Measurements from ENCODE around the gene ABHD14A. TPM values are rescaled to one million over a fixed set of nuclear protein-coding genes. Genes with fewer than 3 reads are reported as not detected.
A peak's percentile ranks its signal among the peaks of the same experiment; 100 is the strongest.

Gene ABHD14A
- total RNA-seq, 1 donor from 2014 or later = 6.7 TPM

DNA sequence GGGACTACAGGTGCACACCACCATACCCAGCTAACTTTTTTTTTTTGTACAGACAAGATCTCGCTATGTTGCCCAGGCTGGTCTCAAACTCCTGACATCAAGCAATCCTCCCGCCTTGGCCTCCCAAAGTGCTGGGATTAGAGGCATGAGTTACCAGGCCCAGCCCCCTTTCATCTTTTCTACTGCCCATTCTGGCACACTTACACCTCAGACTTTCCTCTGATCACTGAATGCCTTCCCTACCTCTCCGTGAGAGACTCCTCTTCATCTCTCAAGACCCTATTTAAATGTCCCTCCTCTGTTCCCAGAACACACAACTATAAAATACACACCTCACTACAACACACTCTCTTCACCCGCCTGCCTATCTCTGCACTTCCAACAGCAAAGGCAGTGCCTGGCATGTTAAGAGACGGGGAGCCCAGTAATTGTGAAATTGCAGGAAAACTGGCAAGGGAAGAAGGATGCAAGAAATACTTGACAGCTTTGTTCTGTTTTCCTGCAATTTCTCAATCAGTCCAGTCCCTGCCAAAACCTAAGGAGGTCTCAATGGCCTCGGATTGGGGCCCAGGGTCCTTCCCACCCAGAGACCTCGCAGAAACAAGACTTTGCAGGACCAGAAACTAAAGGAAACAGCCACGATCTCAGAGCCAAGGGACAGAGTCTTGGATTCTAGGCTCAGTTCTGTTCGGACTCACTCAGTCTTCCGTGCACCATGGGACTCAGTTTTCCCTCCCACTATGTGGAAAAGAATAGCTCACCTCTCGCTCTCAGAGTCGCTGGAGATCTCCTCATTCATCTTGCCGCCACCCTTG is 34.0 kb upstream of the ABHD14A start:
- no peak for DNase-seq (ENCODE audit: low read depth, low spot score)

DNA sequence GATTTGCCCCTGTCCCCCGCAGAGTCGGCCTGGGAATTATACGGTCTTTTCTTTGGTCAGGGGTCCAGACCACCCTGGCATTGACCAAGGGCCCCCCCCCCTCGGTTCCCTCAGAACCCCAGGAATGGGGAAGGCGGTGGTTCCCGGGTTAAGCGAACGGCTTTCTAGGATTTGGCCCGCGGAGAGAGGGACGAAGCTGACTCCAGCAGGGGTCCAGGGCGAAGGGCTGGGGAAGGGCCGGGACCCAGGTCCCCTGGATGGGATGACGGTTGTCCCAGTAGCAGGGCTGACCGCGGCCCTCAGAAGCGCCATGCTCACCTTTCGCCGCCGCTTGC is 33.4 kb upstream of the ABHD14A start:
- no peak for DNase-seq (ENCODE audit: low read depth, low spot score)

DNA sequence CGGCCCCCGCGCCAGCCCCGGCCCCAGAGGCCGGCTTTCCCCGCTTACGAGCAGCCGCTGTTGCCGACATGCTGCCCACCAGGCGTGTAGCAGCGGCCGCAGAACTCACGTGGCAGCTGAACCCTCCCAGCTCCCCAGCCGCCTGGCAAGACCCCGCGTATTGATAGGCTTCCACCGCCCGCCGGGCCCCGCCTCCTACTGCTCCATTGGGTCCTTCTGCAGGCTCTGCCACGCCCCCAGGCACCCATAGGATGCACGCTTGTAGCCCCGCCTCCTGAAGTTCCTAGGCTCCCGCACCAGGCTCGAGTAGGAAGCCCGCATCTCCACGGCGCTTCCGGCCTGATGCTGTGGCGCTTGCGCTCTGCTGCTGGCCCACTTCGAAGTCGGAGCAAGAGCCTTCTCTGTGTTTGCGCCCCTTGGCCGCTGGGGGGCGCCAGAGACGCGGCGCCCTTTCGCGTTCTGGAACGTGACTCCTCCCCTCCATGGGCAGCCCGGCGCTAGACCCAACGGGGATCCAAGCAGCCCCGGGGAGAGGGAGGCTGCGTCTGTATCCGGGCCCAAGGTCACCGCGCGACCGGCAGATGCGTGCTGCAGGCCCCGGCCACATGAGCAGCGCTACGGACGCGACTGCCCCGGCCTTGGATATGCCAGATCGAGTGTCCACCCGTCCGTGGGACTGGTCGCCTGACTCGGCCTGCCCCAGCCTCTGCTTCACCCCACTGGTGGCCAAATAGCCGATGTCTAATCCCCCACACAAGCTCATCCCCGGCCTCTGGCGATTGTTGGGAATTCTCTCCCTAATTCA is 32.9 kb upstream of the ABHD14A start, which contains the start of the genes PARP3 and RRP9:
PARP3 (plus strand) TSS at position 566 of the 805 bp plus-strand sequence. CDS start 993 bp downstream, outside the sequence.
RRP9 (minus strand) TSS at position 107 of the 805 bp plus-strand sequence; CDS start at position 70, 37 bp downstream.
- DNase-seq (ENCODE audit: low read depth, low spot score) = peak; percentile 100

DNA sequence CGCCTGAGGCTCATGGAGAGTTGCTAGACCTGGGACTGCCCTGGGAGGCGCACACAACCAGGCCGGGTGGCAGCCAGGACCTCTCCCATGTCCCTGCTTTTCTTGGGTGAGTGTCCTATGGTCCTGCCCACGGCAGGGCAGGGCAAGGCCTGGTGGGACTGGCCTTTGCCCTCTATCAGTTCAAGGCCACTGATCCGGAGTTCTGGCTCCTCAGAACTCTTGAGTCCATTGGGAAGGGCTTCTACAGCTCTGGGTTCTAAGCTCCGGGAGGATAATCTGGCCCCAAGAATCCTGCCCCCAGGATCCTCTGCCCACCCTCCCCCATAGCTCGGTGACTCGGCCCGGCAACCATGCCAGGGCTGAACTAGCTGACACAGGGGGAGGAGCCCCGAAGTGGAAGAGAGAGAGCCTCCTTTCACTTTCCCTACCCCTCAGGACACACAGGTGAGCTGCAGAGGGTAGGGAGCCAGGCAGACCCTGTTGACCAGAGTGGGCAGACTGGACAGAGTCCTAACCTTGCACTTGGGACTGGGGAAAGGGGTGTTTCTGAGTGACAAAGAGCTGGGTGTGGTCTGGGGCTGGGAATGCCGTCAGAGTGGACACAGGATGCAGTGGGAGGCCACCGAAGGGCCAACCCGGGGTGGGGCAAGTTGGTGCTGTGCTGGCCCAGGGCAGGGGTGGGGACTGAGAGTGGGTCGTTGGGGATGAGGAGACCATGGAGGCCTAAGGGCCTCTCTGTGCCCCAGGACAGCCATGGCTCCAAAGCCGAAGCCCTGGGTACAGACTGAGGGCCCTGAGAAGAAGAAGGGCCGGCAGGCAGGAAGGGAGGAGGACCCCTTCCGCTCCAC is 32.0 kb upstream of the ABHD14A start:
- no peak for DNase-seq (ENCODE audit: low read depth, low spot score)

DNA sequence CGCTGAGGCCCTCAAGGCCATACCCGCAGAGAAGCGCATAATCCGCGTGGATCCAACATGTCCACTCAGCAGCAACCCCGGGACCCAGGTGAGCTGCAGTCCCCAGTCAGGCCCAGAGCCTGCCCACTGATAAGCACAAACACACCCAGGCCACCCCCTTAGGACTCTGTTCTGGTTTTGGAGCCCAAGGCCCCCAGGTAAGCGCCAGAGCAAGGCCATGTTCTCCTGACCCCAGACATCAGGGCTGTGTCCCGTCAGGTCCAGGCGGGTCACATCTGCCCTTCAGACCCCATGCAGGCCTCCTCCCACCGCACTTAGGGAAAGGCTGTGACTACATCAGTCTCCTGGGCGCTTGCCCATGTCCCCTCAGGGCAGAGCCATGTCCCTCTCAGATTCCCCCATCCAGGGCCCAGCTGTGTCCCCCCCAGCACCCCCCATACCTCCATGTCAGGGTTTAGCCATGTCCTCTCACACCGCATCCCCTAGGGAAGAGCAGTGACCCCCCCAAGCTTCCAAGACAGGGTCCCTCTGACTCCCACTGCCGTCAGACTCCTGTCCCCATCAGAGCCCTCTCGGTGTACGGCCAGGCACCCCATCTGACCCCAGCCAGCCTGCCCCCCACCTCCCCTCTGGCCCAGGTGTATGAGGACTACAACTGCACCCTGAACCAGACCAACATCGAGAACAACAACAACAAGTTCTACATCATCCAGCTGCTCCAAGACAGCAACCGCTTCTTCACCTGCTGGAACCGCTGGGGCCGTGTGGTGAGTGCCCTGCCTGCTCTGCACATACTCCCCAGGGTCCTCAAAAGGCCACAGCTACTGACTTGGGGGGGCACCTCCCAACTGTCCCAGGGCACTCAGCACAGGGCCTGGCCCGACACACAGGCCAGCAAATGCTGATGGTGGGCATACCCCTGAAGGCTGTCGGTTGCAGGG is 31.1 kb upstream of the ABHD14A start:
- DNase-seq (ENCODE audit: low read depth, low spot score) = no peak

- no peak for DNase-seq (ENCODE audit: low read depth, low spot score)
Observed at GRCh38 chr3:51944451-51945021, 30.3 kb upstream of the ABHD14A start.

DNA sequence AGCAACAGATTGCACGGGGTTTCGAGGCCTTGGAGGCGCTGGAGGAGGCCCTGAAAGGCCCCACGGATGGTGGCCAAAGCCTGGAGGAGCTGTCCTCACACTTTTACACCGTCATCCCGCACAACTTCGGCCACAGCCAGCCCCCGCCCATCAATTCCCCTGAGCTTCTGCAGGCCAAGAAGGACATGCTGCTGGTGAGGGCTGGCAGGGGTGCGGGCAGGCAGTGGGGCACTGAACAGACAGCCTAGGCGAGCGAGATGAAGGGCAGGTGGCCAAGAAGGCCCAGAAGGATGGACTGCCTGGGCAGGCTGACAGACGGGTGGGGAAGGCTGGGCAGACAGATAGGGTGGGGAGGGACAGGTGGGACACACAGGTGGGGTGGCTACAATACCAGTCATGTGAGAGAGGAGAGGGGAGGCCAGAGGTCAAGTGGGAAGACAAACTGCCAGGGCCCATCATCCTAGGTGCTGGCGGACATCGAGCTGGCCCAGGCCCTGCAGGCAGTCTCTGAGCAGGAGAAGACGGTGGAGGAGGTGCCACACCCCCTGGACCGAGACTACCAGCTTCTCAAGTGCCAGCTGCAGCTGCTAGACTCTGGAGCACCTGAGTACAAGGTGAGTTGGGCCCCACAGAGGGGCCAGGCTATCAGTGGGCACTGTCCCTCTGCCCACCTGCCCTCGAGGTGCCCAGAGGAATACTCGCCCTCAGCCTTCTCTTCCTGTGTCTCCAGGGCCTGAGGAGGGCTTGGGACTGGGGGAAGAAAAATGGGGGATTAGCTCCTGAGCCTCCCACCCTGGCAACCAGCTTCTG is 29.6 kb upstream of the ABHD14A start:
- DNase-seq (ENCODE audit: low read depth, low spot score) = no peak

- no peak for DNase-seq (ENCODE audit: low read depth, low spot score)
Observed at GRCh38 chr3:51945926-51946705, 28.7 kb upstream of the ABHD14A start.

- no peak for DNase-seq (ENCODE audit: low read depth, low spot score)
Observed at GRCh38 chr3:51946796-51947195, 28.1 kb upstream of the ABHD14A start.

DNA sequence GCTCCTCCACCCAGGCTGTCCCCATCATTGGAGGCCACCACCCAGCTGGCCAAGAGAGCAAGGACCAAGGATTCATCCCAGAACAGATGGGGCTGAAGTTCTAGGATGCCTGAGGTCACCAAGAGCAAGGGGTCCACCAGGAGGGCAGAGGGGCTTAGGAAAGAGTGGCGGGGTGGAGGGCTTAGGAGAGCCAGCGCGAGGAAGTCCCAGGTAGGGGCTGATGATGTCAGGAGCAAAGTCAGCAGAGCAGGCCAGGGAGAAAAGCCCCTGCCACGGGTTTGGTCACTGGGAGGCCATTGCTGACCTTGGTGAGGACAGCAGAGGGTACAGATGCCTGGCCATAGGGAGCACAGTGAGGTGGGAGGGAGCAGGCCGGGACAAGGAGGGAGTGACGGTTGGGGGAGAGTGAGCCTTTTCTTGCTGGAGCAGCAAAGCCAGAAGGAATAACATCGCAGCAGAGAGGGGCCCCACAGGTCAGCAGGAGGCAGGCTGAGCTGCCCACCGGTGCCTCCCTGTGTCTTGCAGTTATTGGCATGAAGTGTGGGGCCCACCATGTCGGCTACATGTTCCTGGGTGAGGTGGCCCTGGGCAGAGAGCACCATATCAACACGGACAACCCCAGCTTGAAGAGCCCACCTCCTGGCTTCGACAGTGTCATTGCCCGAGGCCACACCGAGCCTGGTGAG is 27.5 kb upstream of the ABHD14A start:
- DNase-seq (ENCODE audit: low read depth, low spot score) = no peak

GRCh38 chr3:51948016-51948580 is 26.8 kb upstream of the ABHD14A start:
- DNase-seq (ENCODE audit: low read depth, low spot score) = no peak

- no peak for DNase-seq (ENCODE audit: low read depth, low spot score)
Observed at GRCh38 chr3:51949121-51949520, 25.7 kb upstream of the ABHD14A start.

DNA sequence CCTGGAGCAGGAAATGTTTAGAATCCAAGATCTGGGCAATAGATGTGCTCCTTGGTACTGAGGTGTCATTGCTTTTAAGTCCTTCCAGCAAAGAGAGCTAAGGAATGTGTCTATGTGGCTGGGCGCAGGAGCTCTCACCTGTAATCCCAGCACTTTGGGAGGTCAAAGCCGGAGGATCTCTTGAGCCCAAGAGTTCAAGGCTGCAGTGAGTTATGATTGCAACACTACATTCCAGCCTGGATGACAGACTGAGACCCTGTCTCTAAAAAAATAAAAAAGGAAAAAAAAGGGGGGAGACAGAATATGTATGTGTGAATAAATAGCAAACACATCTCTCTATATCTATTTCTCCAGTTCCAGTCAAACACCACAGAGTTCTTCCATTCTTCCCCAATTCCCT is 24.0 kb upstream of the ABHD14A start:
- DNase-seq (ENCODE audit: low read depth, low spot score) = no peak

GRCh38 chr3:51953445-51953844 is 21.4 kb upstream of the ABHD14A start:
- no peak for DNase-seq (ENCODE audit: low read depth, low spot score)

DNA sequence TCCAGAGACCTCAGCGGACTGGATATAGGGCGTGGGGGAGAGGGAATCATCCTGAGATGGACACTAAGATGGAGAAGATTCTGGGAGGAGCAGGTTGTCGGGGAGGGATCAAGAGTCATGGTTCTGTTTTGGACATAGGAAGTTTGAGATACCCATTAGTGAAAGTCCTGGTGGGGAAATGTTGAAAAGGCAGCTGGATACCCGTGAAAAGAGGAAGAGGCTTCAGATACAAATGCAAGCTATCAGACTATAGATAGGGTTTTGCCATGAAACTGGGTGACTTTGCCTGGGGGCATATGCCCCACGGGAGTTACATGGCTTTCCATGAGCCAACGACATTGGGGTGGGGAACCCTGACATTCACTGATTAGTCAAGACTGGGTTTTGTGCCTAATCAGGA is 20.8 kb upstream of the ABHD14A start:
- DNase-seq (ENCODE audit: low read depth, low spot score) = no peak

DNA sequence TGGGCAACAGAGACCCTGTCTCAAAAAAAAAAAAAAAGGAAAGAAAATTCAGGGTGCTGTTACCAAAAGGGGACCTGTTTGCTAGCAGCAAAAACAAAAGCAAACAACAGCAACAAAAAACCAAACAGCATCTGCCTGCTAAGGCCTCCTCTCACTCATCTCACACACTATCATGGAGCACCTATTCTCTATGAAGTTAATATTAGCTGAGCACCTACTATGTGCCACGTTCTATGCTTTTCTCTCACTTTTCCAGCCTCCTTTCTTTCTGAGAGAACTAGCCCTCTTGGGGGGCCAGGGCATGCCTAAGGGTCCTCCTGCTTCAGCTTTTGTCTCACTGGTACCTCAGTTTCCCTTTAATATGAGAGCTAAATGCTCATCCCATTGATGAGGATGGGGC is 20.2 kb upstream of the ABHD14A start:
- DNase-seq (ENCODE audit: low read depth, low spot score) = no peak

DNA sequence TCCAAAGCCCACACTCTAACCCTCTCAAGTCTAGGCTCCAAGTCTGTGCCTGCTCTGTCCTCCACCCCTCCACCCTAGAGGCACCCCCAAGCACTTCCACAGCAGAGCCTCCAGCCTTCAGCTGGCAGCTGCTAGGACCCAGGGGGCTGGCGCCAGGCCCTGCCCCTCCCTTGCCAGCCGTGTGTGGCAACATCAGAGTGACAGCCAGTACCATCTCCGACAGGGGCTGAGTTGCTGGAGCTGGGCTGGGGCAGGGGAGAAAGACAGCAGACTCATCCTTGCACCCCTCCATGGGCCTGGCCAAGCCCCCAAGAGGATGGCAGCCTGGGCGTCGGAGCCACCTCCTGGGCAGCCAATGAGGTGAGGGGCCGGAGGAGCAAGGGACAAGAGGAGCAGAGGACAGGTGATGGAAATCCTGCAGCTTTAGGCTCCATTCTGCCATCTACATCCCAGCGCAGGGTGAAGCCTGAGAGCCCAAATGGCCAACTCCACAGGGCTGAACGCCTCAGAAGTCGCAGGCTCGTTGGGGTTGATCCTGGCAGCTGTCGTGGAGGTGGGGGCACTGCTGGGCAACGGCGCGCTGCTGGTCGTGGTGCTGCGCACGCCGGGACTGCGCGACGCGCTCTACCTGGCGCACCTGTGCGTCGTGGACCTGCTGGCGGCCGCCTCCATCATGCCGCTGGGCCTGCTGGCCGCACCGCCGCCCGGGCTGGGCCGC is 19.5 kb upstream of the ABHD14A start, which contains the start of gene GPR62:
GPR62 (plus strand) TSS at position 207 of the 718 bp plus-strand sequence; CDS start at position 479, 272 bp downstream.
- DNase-seq (ENCODE audit: low read depth, low spot score) = no peak

Data from pulmonary artery endothelial cell (primary cell).